DOHH2 (cell line): ENCODE results near the gene ABLIM2.

Experiments
- H3F3A ChIP-seq: fragments of 200-600 bp; sonication (generic), shearing (Covaris generic); 2 replicates; pipeline ENCODE4 v1.6.0; 2016; ENCODE audit warnings: antibody characterized with exemption, mild to moderate bottlenecking; ENCODE audit not compliant: control insufficient read depth, insufficient read depth
- H3K27ac ChIP-seq: fragments of 200-600 bp; sonication (generic); 2 replicates; pipeline ENCODE4 v1.5.1; 2014; ENCODE audit warnings: low read depth, mild to moderate bottlenecking, low read length, moderate library complexity
- H3K27me3 ChIP-seq: fragments of 200-600 bp; sonication (generic); 2 replicates; pipeline ENCODE4 v1.6.1; 2014; ENCODE audit warnings: mild to moderate bottlenecking, low read length, mixed read lengths; ENCODE audit not compliant: control insufficient read depth
- H3K36me3 ChIP-seq: fragments of 200-600 bp; sonication (generic); 2 replicates; pipeline ENCODE4 v1.6.1; 2014; ENCODE audit warnings: mild to moderate bottlenecking, low read length, moderate library complexity, mixed read lengths; ENCODE audit not compliant: control insufficient read depth
- H3K4me1 ChIP-seq: fragments of 200-600 bp; sonication (generic); 2 replicates; pipeline ENCODE4 v1.6.1; 2014; ENCODE audit warnings: mild to moderate bottlenecking, low read length, mixed read lengths; ENCODE audit not compliant: control insufficient read depth
- H3K4me2 ChIP-seq: fragments of 200-600 bp; sonication (generic); 2 replicates; pipeline ENCODE4 v1.6.0; 2014; ENCODE audit warnings: mild to moderate bottlenecking, low read length, moderate library complexity
- H3K4me3 ChIP-seq: fragments of 200-600 bp; sonication (generic); 2 replicates; pipeline ENCODE4 v1.5.1; 2014; ENCODE audit warnings: mild to moderate bottlenecking, low read length, mixed read lengths
- H3K79me2 ChIP-seq: fragments of 200-600 bp; sonication (generic); 2 replicates; pipeline ENCODE4 v1.6.1; 2014; ENCODE audit warnings: mild to moderate bottlenecking, low read length, mixed read lengths; ENCODE audit not compliant: control insufficient read depth
- H3K9me2 ChIP-seq: fragments of 200-600 bp; sonication (generic); replicated peaks from 2 replicates; pipeline ENCODE4 v1.6.1; 2014; ENCODE audit warnings: mild to moderate bottlenecking, low read length, mixed read lengths; ENCODE audit not compliant: control insufficient read depth
- H3K9me3 ChIP-seq: fragments of 200-600 bp; sonication (generic); 2 replicates; pipeline ENCODE4 v1.6.1; 2014; ENCODE audit warnings: antibody characterized with exemption, low read length, mixed read lengths; ENCODE audit not compliant: control insufficient read depth, insufficient read depth
- H4K20me1 ChIP-seq: fragments of 200-600 bp; sonication (generic); 2 replicates; pipeline ENCODE4 v1.6.0; 2014; ENCODE audit warnings: low read depth, mild to moderate bottlenecking, antibody characterized with exemption, low read length, moderate library complexity; ENCODE audit not compliant: control insufficient read depth, insufficient read depth
- EZH2phosphoT487 ChIP-seq: fragments of 200-600 bp; sonication (generic); IDR thresholded peaks from 2 replicates; pipeline ENCODE4 v1.6.1; 2017; ENCODE audit warnings: borderline replicate concordance, mild to moderate bottlenecking, antibody characterized with exemption, low read length, moderate library complexity, mixed read lengths
- TF ChIP-seq, protein P1 (sequence below): fragments of 200-600 bp; sonication (generic); IDR thresholded peaks from one replicate; pipeline ENCODE4 v1.5.1; 2014; ENCODE audit warnings: antibody characterized with exemption, mild to moderate bottlenecking, low read depth, low read length; ENCODE audit not compliant: poor library complexity, severe bottlenecking

Gene ABLIM2

GRCh38 chr4:8143392-8144140 lies 15.0 kb downstream of the ABLIM2 start:
- no peaks in the 10 kb centered on the region for H3K4me1 ChIP-seq
- no peak overlapping the region for H3K4me2 ChIP-seq
- H4K20me1 ChIP-seq, result no peaks in the 10 kb centered on the region
- no peak for TF ChIP-seq EZH2phosphoT487
- TF ChIP-seq, protein P1, sequence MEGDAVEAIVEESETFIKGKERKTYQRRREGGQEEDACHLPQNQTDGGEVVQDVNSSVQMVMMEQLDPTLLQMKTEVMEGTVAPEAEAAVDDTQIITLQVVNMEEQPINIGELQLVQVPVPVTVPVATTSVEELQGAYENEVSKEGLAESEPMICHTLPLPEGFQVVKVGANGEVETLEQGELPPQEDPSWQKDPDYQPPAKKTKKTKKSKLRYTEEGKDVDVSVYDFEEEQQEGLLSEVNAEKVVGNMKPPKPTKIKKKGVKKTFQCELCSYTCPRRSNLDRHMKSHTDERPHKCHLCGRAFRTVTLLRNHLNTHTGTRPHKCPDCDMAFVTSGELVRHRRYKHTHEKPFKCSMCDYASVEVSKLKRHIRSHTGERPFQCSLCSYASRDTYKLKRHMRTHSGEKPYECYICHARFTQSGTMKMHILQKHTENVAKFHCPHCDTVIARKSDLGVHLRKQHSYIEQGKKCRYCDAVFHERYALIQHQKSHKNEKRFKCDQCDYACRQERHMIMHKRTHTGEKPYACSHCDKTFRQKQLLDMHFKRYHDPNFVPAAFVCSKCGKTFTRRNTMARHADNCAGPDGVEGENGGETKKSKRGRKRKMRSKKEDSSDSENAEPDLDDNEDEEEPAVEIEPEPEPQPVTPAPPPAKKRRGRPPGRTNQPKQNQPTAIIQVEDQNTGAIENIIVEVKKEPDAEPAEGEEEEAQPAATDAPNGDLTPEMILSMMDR, result no peak
- no peak overlapping the region for H3K27ac ChIP-seq
- H3K9me3 ChIP-seq, result no peaks in the 10 kb centered on the region
- H3K27me3 ChIP-seq, result no peaks in the 10 kb centered on the region
- H3F3A ChIP-seq, result no peaks in the 10 kb centered on the region
- no peaks in the 10 kb centered on the region for H3K79me2 ChIP-seq
- no peaks in the 10 kb centered on the region for H3K36me3 ChIP-seq
- H3K4me3 ChIP-seq, result no peak overlapping the region
- H3K9me2 ChIP-seq, result no peaks in the 10 kb centered on the region

DNA sequence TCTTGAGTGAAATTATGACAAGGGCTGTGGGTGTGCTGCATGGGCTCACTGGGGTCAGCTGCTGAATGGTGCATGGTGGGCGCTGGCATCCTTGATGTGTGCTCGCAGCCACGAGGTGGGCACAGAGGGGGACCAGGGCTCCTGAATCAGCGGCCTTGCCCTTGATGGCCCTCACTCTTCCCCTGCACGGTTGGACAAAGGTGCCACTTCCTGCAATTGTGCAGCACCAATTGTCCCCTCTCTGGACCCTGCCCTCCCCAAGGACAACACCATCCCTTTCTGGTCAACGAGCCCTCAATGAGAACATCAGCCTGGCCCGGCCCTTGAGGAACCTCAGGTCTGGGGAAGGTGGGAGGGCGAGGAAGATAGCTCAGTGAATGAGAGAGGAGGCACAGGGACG lies 16.1 kb downstream of the ABLIM2 start:
- Histone ChIP-seq H3K27me3 (no peaks in the 10 kb centered on the region), H3K4me3 (no peak overlapping the region)

DNA sequence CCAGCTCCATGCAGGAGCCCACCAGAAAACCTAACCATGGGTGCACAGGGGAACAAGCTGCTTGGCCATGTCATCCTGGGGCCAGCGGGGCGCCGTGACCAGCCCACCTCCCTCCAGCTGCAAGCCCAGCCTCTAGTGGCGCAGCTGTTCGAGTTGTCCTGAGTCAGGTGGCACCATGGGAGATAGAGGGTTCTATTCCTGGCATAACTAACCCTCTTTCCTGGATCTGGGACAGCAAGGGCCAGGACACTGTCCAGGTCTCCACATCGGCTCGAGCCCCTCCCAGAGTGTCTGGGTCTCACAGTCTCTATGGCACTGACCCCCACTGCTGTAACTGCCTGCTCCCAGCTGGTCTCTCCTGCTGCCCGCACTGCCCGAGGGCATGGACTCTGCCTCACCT lies 16.7 kb downstream of the ABLIM2 start:
- Histone ChIP-seq H3K9me2 (no peaks in the 10 kb centered on the region), H3K9me3 (no peaks in the 10 kb centered on the region), H3K4me2 (no peak overlapping the region), H4K20me1 (no peaks in the 10 kb centered on the region), H3K36me3 (no peaks in the 10 kb centered on the region), H3K79me2 (no peaks in the 10 kb centered on the region), H3K27me3 (no peaks in the 10 kb centered on the region), H3K4me3 (no peak overlapping the region), H3K27ac (no peak overlapping the region), H3K4me1 (no peaks in the 10 kb centered on the region), H3F3A (no peaks in the 10 kb centered on the region)
- TF ChIP-seq, protein P1, result no peak
- no peak for TF ChIP-seq EZH2phosphoT487

More for the DNA sequence above, 16.1 kb downstream of the ABLIM2 start:
- TF ChIP-seq EZH2phosphoT487, result no peak
- TF ChIP-seq, protein P1, result no peak
- Histone ChIP-seq H3K9me3 (no peaks in the 10 kb centered on the region), H3K79me2 (no peaks in the 10 kb centered on the region), H3K27ac (no peak overlapping the region), H3K36me3 (no peaks in the 10 kb centered on the region), H3K4me1 (no peaks in the 10 kb centered on the region), H3K9me2 (no peaks in the 10 kb centered on the region), H3F3A (no peaks in the 10 kb centered on the region), H3K4me2 (no peak overlapping the region), H4K20me1 (no peaks in the 10 kb centered on the region)
